Islet of Langerhans (tissue), 1 donor: ENCODE results near the gene CCDC197.

Experiments used
- FAIRE-seq: peaks from one replicate; lab custom pipeline; 2011; peaks lifted over from hg19 to GRCh38; lab: Jason Lieb, UNC

Gene CCDC197

GRCh38 chr14:94043756-94044475, 46.8 kb downstream of the CCDC197 start:
- no peak for FAIRE-seq

- no peak for FAIRE-seq
Measured at GRCh38 chr14:94044476-94045091, 47.5 kb downstream of the CCDC197 start.

- FAIRE-seq, result no peak
Measured at GRCh38 chr14:94045101-94045500, 48.0 kb downstream of the CCDC197 start.

DNA sequence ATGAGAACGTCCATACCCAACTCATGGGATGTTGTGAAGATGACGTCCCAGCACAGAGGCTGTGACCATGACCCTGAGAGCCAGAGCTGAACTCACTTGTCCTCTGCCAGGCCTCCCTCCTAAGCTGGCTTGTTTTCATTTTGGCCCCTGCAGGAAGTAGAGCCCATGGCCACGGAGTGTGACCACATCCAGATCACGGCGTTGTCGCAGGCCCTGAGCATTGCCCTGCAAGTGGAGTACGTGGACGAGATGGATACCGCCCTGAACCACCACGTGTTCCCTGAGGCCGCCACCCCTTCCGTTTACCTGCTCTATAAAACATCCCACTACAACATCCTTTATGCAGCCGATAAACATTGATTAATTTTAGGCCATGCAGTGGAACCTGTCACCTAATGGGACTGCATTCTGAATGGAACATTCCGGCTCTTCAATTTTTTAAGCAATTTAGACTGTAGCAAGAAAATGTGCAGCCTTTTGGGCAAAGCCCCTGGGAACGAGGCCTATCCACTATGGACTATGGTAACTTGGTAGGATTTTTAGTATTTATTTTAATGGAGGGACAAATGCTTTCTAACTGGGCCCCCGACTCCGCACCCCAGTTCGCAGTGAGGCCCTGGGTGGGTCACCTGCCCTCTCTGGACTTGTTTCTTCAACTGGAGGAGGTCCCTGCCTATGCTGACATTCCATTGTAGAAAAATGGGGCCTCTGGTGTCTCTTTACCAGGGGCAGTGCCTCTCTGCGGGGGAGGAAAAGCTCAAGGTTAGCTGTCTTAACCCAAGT, 48.7 kb downstream of the CCDC197 start:
- FAIRE-seq, result no peak

DNA sequence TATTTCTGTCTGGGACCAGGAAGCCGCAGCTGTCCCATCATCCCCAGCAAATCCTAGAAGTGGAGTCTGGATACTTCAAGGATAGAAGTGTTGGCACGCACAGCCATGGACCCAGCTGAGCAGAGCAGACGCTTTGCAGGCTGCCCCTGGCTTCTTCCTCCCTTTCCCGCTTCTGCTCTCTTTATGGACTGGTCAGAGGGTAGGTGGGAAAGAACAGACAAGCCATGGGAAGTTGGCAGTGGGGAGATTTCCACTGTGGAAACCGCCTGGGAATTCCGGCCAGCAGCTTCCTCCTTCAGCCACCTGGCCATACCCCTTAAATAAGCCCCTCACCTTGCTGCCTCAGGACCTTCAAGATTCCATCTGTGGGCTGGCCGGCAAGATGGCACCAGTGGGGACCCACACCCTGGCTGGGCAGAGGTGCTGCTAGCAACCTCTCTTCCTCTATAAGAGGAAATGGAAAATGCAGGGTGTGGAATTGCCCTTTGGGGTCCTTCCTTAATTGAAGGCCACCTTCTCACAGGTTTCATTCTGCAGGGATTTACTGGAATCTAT, 49.7 kb downstream of the CCDC197 start:
- no peak for FAIRE-seq

GRCh38 chr14:94047581-94047980, 50.5 kb downstream of the CCDC197 start:
- no peak for FAIRE-seq

DNA sequence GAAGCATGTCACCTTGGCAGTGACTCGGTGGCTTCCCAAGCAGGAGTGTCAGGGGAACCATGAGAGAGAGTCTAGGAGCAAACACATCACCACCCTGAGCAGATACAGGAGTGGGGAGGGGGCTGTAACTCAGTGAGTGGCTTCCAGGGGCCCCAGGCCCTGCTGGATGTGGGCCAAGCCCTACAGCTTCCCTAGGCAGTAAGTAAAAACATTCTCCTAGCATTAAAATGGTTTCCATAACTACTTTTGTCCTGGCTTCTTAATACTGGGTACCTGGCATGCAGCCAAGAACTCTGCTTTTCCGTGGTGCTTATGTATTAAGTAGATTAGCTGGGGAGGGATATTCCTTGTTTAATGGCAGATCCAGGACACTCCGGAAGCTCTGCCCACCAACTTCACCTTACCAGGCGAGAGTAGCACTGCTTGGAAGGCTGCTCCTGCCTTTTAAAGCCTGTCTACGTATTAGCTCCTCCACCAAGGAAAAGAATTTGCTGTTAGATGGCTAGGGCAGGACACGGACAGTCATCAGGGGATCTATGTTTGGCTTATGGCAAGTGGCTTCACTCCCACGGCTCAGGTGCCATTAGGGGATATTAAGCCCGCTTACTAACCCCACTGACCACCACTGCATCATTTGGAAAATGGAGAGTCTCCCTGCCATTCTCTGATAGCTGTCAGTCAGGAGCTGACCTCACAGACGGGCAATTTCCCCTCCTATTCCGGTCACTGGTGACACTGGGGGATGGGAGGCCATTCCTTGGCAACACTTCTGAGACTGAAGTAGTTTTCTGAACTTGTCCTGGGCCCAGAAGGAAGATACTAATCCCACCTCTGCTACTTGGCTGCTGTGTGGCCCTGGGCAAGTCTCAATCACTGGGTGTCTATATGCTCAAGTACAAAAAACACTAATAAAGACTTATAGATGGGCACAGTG, 51.9 kb downstream of the CCDC197 start:
- FAIRE-seq, result no peak

GRCh38 chr14:94049625-94050023, 52.5 kb downstream of the CCDC197 start:
- FAIRE-seq, result no peak

GRCh38 chr14:94050231-94050880, 53.3 kb downstream of the CCDC197 start:
- no peak for FAIRE-seq

DNA sequence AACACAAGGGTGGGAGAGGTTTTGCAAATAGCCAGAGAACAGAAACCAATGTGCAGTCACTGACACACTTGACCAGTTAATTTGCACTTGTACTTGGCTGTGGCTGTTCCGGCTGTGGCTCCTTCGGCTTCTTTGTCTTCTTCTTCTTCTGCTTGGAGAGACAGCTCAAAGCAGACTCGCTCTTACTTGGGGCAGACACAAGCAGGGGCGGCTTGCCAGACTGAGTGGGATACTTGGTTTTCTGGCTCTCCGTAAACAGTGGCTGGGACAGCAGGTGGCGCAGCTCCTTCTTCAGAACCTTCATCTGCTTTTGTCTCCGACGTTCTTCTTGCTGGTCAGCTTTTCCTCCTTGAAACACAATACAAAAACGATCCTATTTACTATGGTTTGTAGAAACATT, 54.0 kb downstream of the CCDC197 start:
- FAIRE-seq, result no peak

DNA sequence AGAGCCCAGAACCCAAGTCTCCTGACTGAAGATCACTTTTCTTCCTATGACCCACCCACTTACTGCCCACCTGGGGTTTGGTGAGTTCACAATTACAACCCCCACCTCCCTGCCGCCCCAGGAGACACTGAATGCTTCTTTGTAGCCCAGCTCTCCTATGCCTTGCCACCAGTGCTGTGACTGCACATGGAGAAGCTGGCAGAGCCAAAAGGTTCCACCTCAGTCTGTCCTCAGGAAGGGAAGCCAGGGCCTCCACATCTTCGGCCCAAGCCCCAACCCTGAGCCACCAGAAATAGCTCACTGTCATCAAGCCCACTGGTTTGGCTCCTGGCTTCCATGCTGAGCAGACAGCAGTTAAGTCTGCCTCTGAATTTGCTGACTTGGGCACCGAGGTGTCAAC, 54.7 kb downstream of the CCDC197 start:
- FAIRE-seq, result no peak

GRCh38 chr14:94052199-94052598, 55.1 kb downstream of the CCDC197 start:
- FAIRE-seq, result no peak

- no peak for FAIRE-seq
Measured at GRCh38 chr14:94052662-94053061, 55.6 kb downstream of the CCDC197 start.

- no peak for FAIRE-seq
Measured at GRCh38 chr14:94054401-94054800, 57.3 kb downstream of the CCDC197 start.

- no peak for FAIRE-seq
Measured at GRCh38 chr14:94054936-94055335, 57.8 kb downstream of the CCDC197 start.

- no peak for FAIRE-seq
Measured at GRCh38 chr14:94056579-94057308, 59.6 kb downstream of the CCDC197 start.

GRCh38 chr14:94058128-94058673, 61.1 kb downstream of the CCDC197 start:
- no peak for FAIRE-seq
